ENCODE data around the gene MAVS. TPM values are rescaled to one million over a fixed set of nuclear protein-coding genes. Genes with fewer than 3 reads are reported as not detected.

The MAVS gene
- total and polyA plus RNA-seq, 10 donors: 4.1 to 45.0 (median 35.3) TPM

DNA sequence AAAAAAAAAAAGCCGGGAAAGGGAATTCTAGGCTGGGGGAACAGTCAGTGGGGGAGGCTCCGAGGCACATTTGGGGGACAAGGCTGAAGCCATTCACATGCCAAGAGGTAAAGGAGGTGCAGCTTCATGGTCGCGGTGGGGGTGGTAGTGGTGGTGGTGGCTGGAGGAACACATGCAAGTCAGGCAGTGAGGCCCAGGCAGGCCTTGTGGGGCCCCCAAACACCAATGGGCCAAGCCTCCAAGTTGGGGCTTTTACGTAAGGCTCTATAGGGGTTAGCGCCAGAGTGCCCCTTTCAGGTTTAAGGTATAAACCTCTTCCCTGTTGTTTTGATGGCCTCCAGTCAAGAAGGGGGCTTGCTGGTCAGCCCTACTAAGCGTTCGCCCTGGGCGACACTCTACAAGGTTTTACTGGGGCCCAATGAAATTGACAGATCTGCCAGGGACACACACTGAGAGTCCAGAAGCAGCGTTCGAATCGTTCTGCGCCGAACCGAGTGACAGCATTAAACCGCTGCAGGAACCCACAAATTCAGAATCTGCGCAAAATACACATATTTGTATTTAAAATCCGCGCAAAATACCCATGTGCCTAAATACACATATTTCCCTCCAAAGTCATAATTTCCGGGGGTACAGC is 27.1 kb upstream of the MAVS start:
- 65 to 77% (median 67%) methylated on average over 19 to 20 of the region's 20 CpGs for WGBS, 5 donors
- Histone ChIP-seq H3K27ac (peak overlapping the region; percentile 96 to 99 (median 98)), H3K4me1 (peaks cover 21 to 81% (median 56%) of the 10 kb centered on the region in 6 donors), H3K27me3 (replicated peaks in 1 of 7) (no peaks in the 10 kb centered on the region), H3K4me3 (peak overlapping the region; percentile 43 to 94 (median 74)), H3K36me3 (peaks cover 0 to 28% (median 24%) of the 10 kb centered on the region in 6 donors), H3K9me3 (no peaks in the 10 kb centered on the region)
- TF ChIP-seq POLR2A (IDR thresholded peaks at IDR 0.05) (no peak), POLR2AphosphoS5 (IDR thresholded peaks at IDR 0.05) (no peak)
- TF ChIP-seq, protein P1, sequence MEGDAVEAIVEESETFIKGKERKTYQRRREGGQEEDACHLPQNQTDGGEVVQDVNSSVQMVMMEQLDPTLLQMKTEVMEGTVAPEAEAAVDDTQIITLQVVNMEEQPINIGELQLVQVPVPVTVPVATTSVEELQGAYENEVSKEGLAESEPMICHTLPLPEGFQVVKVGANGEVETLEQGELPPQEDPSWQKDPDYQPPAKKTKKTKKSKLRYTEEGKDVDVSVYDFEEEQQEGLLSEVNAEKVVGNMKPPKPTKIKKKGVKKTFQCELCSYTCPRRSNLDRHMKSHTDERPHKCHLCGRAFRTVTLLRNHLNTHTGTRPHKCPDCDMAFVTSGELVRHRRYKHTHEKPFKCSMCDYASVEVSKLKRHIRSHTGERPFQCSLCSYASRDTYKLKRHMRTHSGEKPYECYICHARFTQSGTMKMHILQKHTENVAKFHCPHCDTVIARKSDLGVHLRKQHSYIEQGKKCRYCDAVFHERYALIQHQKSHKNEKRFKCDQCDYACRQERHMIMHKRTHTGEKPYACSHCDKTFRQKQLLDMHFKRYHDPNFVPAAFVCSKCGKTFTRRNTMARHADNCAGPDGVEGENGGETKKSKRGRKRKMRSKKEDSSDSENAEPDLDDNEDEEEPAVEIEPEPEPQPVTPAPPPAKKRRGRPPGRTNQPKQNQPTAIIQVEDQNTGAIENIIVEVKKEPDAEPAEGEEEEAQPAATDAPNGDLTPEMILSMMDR (IDR thresholded peaks at IDR 0.05 in 8 of 11, conservative IDR thresholded peaks at IDR 0.05 in 3 of 11): no peak
- peak; percentile 83 for DNase-seq
- intact Hi-C loops (cut with DNase I; ENCODE audit: low total_unique reads): loop anchor here (2.0 kb wide), 1 partner anchor 33 kb away; the partner anchor contains the start of gene CENPB

- intact Hi-C loops (cut with DNase I; ENCODE audit: low total_unique reads): no loop called here
- Histone ChIP-seq H3K4me3 (peak within 1 kb of the TSS; percentile 43 to 94 (median 74)), H3K27me3 (replicated peaks in 1 of 7) (no peaks in the 10 kb centered on the region), H3K27ac (peak within 1 kb of the TSS; percentile 96 to 99 (median 98)), H3K4me1 (peaks cover 21 to 80% (median 50%) of the 10 kb centered on the region in 6 donors), H3K9me3 (no peaks in the 10 kb centered on the region), H3K36me3 (peaks cover 0 to 35% (median 31%) of the 10 kb centered on the region in 6 donors)
- TF ChIP-seq POLR2A (IDR thresholded peaks at IDR 0.05) (peak in 2 of 3 donors; percentile 27 to 47), POLR2AphosphoS5 (IDR thresholded peaks at IDR 0.05) (peak; percentile 91 to 93 (median 92))
- TF ChIP-seq, protein P1 (IDR thresholded peaks at IDR 0.05 in 8 of 11, conservative IDR thresholded peaks at IDR 0.05 in 3 of 11): peak; percentile 93 to 100 (median 99)
- 0 to 1% (median 0%) methylated on average over 51 to 96 of the region's 96 CpGs for WGBS, 5 donors
- DNase-seq: peak; percentile 99
Observed at GRCh38 chr20:3820048-3820900, 26.4 kb upstream of the MAVS start, which contains the start of gene AP5S1. TSS of gene AP5S1 (plus strand) at chr20:3820547. CDS start at chr20:3822118, 1,571 bp downstream.

GRCh38 chr20:3820901-3821727 is 25.5 kb upstream of the MAVS start:
- Histone ChIP-seq H3K9me3 (no peaks in the 10 kb centered on the region), H3K4me3 (peak overlapping the region; percentile 43 to 94 (median 74)), H3K27me3 (replicated peaks in 1 of 7) (no peaks in the 10 kb centered on the region), H3K27ac (peak overlapping the region; percentile 96 to 99 (median 98)), H3K36me3 (peaks cover 0 to 44% (median 34%) of the 10 kb centered on the region in 6 donors), H3K4me1 (peaks cover 21 to 71% (median 43%) of the 10 kb centered on the region in 6 donors)
- TF ChIP-seq POLR2A (IDR thresholded peaks at IDR 0.05): no peak
- TF ChIP-seq, protein P1 (IDR thresholded peaks at IDR 0.05 in 8 of 11, conservative IDR thresholded peaks at IDR 0.05 in 3 of 11): no peak
- TF ChIP-seq POLR2AphosphoS5 (IDR thresholded peaks at IDR 0.05): no peak
- WGBS, 5 donors: 40 to 52% (median 51%) methylated on average over 20 of the region's 20 CpGs
- intact Hi-C loops (cut with DNase I; ENCODE audit: low total_unique reads): no loop called here
- DNase-seq: no peak
